IMR-90 (cell line): Measurements from ENCODE around the gene LUC7L2. TPM values are rescaled to one million over a fixed set of nuclear protein-coding genes. Genes with fewer than 3 reads are reported as not detected.

Source experiments
- ATAC-seq: fragments of 200-7000 bp; cut with Tn5 transposase; 2 replicates; pipeline ENCODE4 v1.9.1; 2020; ENCODE audit warnings: low read depth, mild to moderate bottlenecking, moderate library complexity
- BruUV-seq: library from RNA; stranded (reverse); fragments of 400-500 nt; replicated peaks from 2 replicates; lab custom pipeline; 2021; lab: Mats Ljungman, UMichigan
- CTCF ChIA-PET: fragments of 300-600 bp; formaldehyde crosslinking; extraction: SDS; loops from one replicate; lab custom pipeline; 2021; ENCODE audit warnings: antibody characterized with exemption; lab: Yijun Ruan, JAX
- POLR2A ChIA-PET: fragments of 300-600 bp; sonication (Branson Sonifier 250); formaldehyde crosslinking; loops from one replicate; lab custom pipeline; 2022; ENCODE audit warnings: antibody characterized with exemption; ENCODE audit not compliant: unreplicated experiment; lab: Charles Lee
- DNase-seq: peaks from one replicate; pipeline ENCODE4 v3.0.0; 2013
- H2AFZ ChIP-seq: replicated peaks from 2 replicates; pipeline ENCODE3; 2013; ENCODE audit warnings: low read length, mild to moderate bottlenecking; ENCODE audit not compliant: poor library complexity
- H2AK5ac ChIP-seq: 2 replicates; pipeline ENCODE4 v1.6.1; 2013; ENCODE audit warnings: low read depth, low read length, inconsistent platforms
- H2AK9ac ChIP-seq: replicated peaks from 2 replicates; pipeline ENCODE3; 2013; ENCODE audit warnings: mild to moderate bottlenecking, low read depth, low read length, moderate library complexity; ENCODE audit not compliant: poor library complexity
- H2BK120ac ChIP-seq: 2 replicates; pipeline ENCODE4 v1.6.1; 2013; ENCODE audit warnings: low read depth, low read length, inconsistent platforms
- H2BK15ac ChIP-seq: 3 replicates; pipeline ENCODE4 v1.6.1; 2013; ENCODE audit warnings: low read depth, low read length, inconsistent platforms
- H2BK20ac ChIP-seq: 2 replicates; pipeline ENCODE4 v1.6.1; 2013; ENCODE audit warnings: low read depth, mild to moderate bottlenecking, inconsistent platforms, low read length, moderate library complexity
- H2BK5ac ChIP-seq: 2 replicates; pipeline ENCODE4 v1.6.1; 2013; ENCODE audit warnings: mild to moderate bottlenecking, low read depth, low read length, inconsistent platforms; ENCODE audit not compliant: poor library complexity, severe bottlenecking
- H3K14ac ChIP-seq: replicated peaks from 2 replicates; pipeline ENCODE4 v1.6.1; 2013; ENCODE audit warnings: low read depth, low read length, inconsistent platforms
- H3K18ac ChIP-seq: 2 replicates; pipeline ENCODE4 v1.6.1; 2013; ENCODE audit warnings: low read depth, low read length, control low read depth
- H3K23ac ChIP-seq: 2 replicates; pipeline ENCODE4 v1.6.1; 2013; ENCODE audit warnings: low read depth, low read length, inconsistent platforms
- H3K27ac ChIP-seq: 2 replicates; pipeline ENCODE4 v1.5.1; 2013; ENCODE audit warnings: mild to moderate bottlenecking, control low read depth, low read length; ENCODE audit not compliant: insufficient read depth
- H3K27me3 ChIP-seq: 2 replicates; pipeline ENCODE4 v1.6.1; 2013; ENCODE audit warnings: low read length; ENCODE audit not compliant: control insufficient read depth, insufficient read depth
- H3K36me3 ChIP-seq: 2 replicates; pipeline ENCODE4 v1.6.1; 2013; ENCODE audit warnings: low read length, mixed read lengths; ENCODE audit not compliant: control insufficient read depth, insufficient read depth
- H3K4ac ChIP-seq: 2 replicates; pipeline ENCODE4 v1.6.1; 2013; ENCODE audit warnings: low read depth, low read length, inconsistent platforms
- H3K4me1 ChIP-seq: 2 replicates; pipeline ENCODE4 v1.6.1; 2013; ENCODE audit warnings: low read length, mixed read lengths; ENCODE audit not compliant: control insufficient read depth, insufficient read depth
- H3K4me2 ChIP-seq: 2 replicates; pipeline ENCODE4 v1.6.1; 2013; ENCODE audit warnings: low read depth, mild to moderate bottlenecking, control low read depth, low read length, moderate library complexity
- H3K4me3 ChIP-seq: 2 replicates; pipeline ENCODE4 v1.5.1; 2013; ENCODE audit warnings: low read depth, mild to moderate bottlenecking, control low read depth, low read length, moderate library complexity; ENCODE audit not compliant: insufficient read depth
- H3K56ac ChIP-seq: 2 replicates; pipeline ENCODE4 v1.6.1; 2013; ENCODE audit warnings: low read length, inconsistent platforms; ENCODE audit not compliant: insufficient read depth; ENCODE audit errors: extremely low read depth
- H3K79me1 ChIP-seq, 2 experiments: 2 replicates each; pipeline ENCODE4 v1.6.1; 2013; ENCODE audit warnings: low read length in 2 of 2, inconsistent platforms in 1 of 2, low read depth in 1 of 2
- H3K9ac ChIP-seq: 2 replicates; pipeline ENCODE4 v1.6.1; 2013; ENCODE audit warnings: low read depth, low read length, control low read depth
- H3K9me1 ChIP-seq: 2 replicates; pipeline ENCODE4 v1.6.1; 2013; ENCODE audit warnings: low read length, inconsistent platforms; ENCODE audit not compliant: insufficient read depth
- H3K9me3 ChIP-seq: 2 replicates; pipeline ENCODE4 v1.6.1; 2013; ENCODE audit warnings: low read length; ENCODE audit not compliant: control insufficient read depth, insufficient read depth
- H4K20me1 ChIP-seq: 2 replicates; pipeline ENCODE4 v1.6.1; 2013; ENCODE audit warnings: low read length, inconsistent platforms; ENCODE audit not compliant: insufficient read depth
- H4K5ac ChIP-seq: 2 replicates; pipeline ENCODE4 v1.6.1; 2013; ENCODE audit warnings: mild to moderate bottlenecking, low read depth, low read length, control low read depth
- H4K8ac ChIP-seq, 2 experiments: 2 replicates each; pipeline ENCODE4 v1.6.1; 2013; ENCODE audit warnings: low read depth in 2 of 2, low read length in 2 of 2, control low read depth in 1 of 2, inconsistent platforms in 1 of 2
- H4K91ac ChIP-seq: 2 replicates; pipeline ENCODE4 v1.6.1; 2013; ENCODE audit warnings: low read depth, low read length, inconsistent platforms; ENCODE audit not compliant: insufficient read depth
- BHLHE40 ChIP-seq: fragments of 150-350 bp; IDR thresholded peaks from 2 replicates; pipeline ENCODE4 v1.6.1; 2016; ENCODE audit warnings: mild to moderate bottlenecking, low read depth, low read length
- CEBPB ChIP-seq: IDR thresholded peaks from 2 replicates; pipeline ENCODE4 v1.6.1; 2012; ENCODE audit warnings: low read depth, low read length, improper control_type of control experiment
- CHD1 ChIP-seq: IDR thresholded peaks from 2 replicates; pipeline ENCODE4 v1.6.1; 2012; ENCODE audit warnings: low read depth, low read length, improper control_type of control experiment
- CTCF ChIP-seq: conservative IDR thresholded peaks from 2 replicates; pipeline ENCODE4 v1.5.1; 2012; ENCODE audit warnings: mild to moderate bottlenecking, low read depth, low read length, improper control_type of control experiment
- ELK1 ChIP-seq: fragments of 150-350 bp; IDR thresholded peaks from 2 replicates; pipeline ENCODE4 v1.6.1; 2016; ENCODE audit warnings: low read depth, mild to moderate bottlenecking, low read length, moderate library complexity, borderline replicate concordance
- FOS ChIP-seq: fragments of 150-350 bp; IDR thresholded peaks from 2 replicates; pipeline ENCODE4 v1.6.1; 2016; ENCODE audit warnings: low read depth, low read length
- MAFK ChIP-seq: IDR thresholded peaks from 2 replicates; pipeline ENCODE4 v1.6.1; 2012; ENCODE audit warnings: low read depth, low read length, improper control_type of control experiment
- MAZ ChIP-seq: IDR thresholded peaks from 2 replicates; pipeline ENCODE4 v1.6.1; 2012; ENCODE audit warnings: low read depth, mild to moderate bottlenecking, low read length, improper control_type of control experiment, moderate library complexity, borderline replicate concordance
- MXI1 ChIP-seq: IDR thresholded peaks from 2 replicates; pipeline ENCODE4 v1.6.1; 2012; ENCODE audit warnings: low read depth, mild to moderate bottlenecking, low read length, moderate library complexity, borderline replicate concordance
- NFE2L2 ChIP-seq: fragments of 150-350 bp; IDR thresholded peaks from 2 replicates; pipeline ENCODE4 v1.6.1; 2016; ENCODE audit warnings: low read depth, mild to moderate bottlenecking, low read length
- POLR2A ChIP-seq: IDR thresholded peaks from 2 replicates; pipeline ENCODE4 v1.6.1; 2012; ENCODE audit warnings: mild to moderate bottlenecking, low read depth, low read length
- RAD21 ChIP-seq: IDR thresholded peaks from 2 replicates; pipeline ENCODE4 v1.6.1; 2012; ENCODE audit warnings: low read length, improper control_type of control experiment
- RCOR1 ChIP-seq: IDR thresholded peaks from 2 replicates; pipeline ENCODE4 v1.6.1; 2012; ENCODE audit warnings: mild to moderate bottlenecking, low read length, improper control_type of control experiment; ENCODE audit not compliant: insufficient replicate concordance
- RFX5 ChIP-seq: IDR thresholded peaks from 2 replicates; pipeline ENCODE4 v1.8.0; 2012; ENCODE audit warnings: low read depth, mild to moderate bottlenecking, low read length, moderate library complexity
- SMC3 ChIP-seq: fragments of 150-350 bp; IDR thresholded peaks from 2 replicates; pipeline ENCODE4 v1.6.1; 2016; ENCODE audit warnings: low read depth, mild to moderate bottlenecking, antibody characterized with exemption, low read length, moderate library complexity
- USF2 ChIP-seq: fragments of 150-350 bp; IDR thresholded peaks from 2 replicates; pipeline ENCODE4 v1.6.1; 2017; ENCODE audit warnings: mild to moderate bottlenecking, antibody characterized with exemption, low read length, low read depth
- WGBS, 2 experiments: methylation state at CpG; one replicate each; pipeline versions ENCODE4 v1.1.5 to v1.1.7; 2013; ENCODE audit warnings: missing lambda C conversion rate in 2 of 2; ENCODE audit not compliant: insufficient read length in 1 of 2; ENCODE audit errors: extremely low coverage in 2 of 2; 5-methylcytosine and 5-hydroxymethylcytosine counted together
- dilution Hi-C: fragments of 300-500 bp; cut with HindIII; formaldehyde crosslinking; loops from one replicate; pipeline ENCODE4 v1.14.3; 2018; ENCODE audit warnings: low sequenced_read_pairs; ENCODE audit not compliant: unreplicated experiment
- in situ Hi-C: fragments of 300-500 bp; cut with MboI; formaldehyde crosslinking; loops from 3 replicates; pipeline ENCODE4 v1.14.3; 2019; ENCODE audit warnings: low sequenced_read_pairs, inconsistent platforms, mixed read lengths
- intact Hi-C: fragments of 100-400 bp; cut with micrococcal nuclease; formaldehyde crosslinking; loops from 2 replicates; pipeline ENCODE4 v1.10.0; 2022
- polyA plus RNA-seq, 3 experiments: library from polyadenylated mRNA; depleted of rRNA; stranded (reverse); fragments of >200 nt; gene quantifications; 2 replicates each; pipeline ENCODE4 v1.2.3, GENCODE V29; 2012; ENCODE audit warnings: low replicate concordance in 1 of 3
- total RNA-seq: library from RNA; depleted of rRNA; stranded (reverse); fragments of >200 nt; gene quantifications from 2 replicates; pipeline ENCODE4 v1.2.3, GENCODE V29; 2012

LUC7L2 gene
- total and polyA plus RNA-seq, 2 of the 4 experiments (the other 2 are of a cell fraction) = 14.9 to 31.8 TPM

- Histone ChIP-seq H2BK20ac (no peak overlapping the region), H2BK15ac (no peak overlapping the region), H4K8ac (no peak overlapping the region), H3K18ac (no peak overlapping the region), H3K9ac (no peak overlapping the region), H3K9me1 (peaks cover 3% of the 10 kb centered on the region; the same call in 1 of the 2 replicates), H3K27ac (no peak overlapping the region), H3K9me3 (no peaks in the 10 kb centered on the region), H3K79me1 (no peaks in the 10 kb centered on the region), H2BK120ac (no peak overlapping the region), H3K36me3 (no peaks in the 10 kb centered on the region), H4K20me1 (no peaks in the 10 kb centered on the region), H2BK5ac (no peak overlapping the region), H3K14ac (0 out of 2 replicates have a peak overlapping the region, but pooled peaks have one; percentile 5), H2AK9ac (no peak overlapping the region), H3K4me1 (no peaks in the 10 kb centered on the region), H4K91ac (no peak overlapping the region), H3K56ac (no peak overlapping the region), H3K23ac (no peak overlapping the region), H3K4me3 (no peak overlapping the region), H3K4ac (no peak overlapping the region), H4K5ac (no peak overlapping the region), H3K27me3 (no peaks in the 10 kb centered on the region), H3K4me2 (no peak overlapping the region), H2AK5ac (no peak overlapping the region), H2AFZ (no peak overlapping the region)
- no peak for DNase-seq
- no peak for ATAC-seq
- in situ Hi-C loops (no loop called here), dilution Hi-C loops (no loop called here), intact Hi-C loops (no loop called here)
- 40% methylated on average over 2 of the region's 4 CpGs; no CpG with 5 or more reads in 1 of the 2 experiments for WGBS, 2 experiments
- no TSS peak for BruUV-seq
- POLR2A ChIA-PET = no interaction called here
- no peak for TF ChIP-seq CHD1
- TF ChIP-seq MXI1 = no peak
- no peak for TF ChIP-seq CTCF
- TF ChIP-seq NFE2L2 = no peak
- TF ChIP-seq ELK1 = no peak
- TF ChIP-seq CEBPB = no peak
- no peak for TF ChIP-seq POLR2A
- no peak for TF ChIP-seq RCOR1
- TF ChIP-seq RFX5 = no peak
- no peak for TF ChIP-seq MAZ
- TF ChIP-seq FOS = no peak
- TF ChIP-seq MAFK = no peak
- TF ChIP-seq BHLHE40 = no peak
- TF ChIP-seq USF2 = no peak
- no peak for TF ChIP-seq SMC3
- TF ChIP-seq RAD21 = no peak
- CTCF ChIA-PET = no interaction called here
Measured at GRCh38 chr7:139441961-139442360, 82.3 kb downstream of the LUC7L2 start.
